Amniotic stem cell (primary cell): ENCODE measurements around the gene SLC35F4.

Experiments
- DNase-seq: peaks from one replicate; lab custom pipeline; 2025; lab: John Stamatoyannopoulos, UW

The SLC35F4 gene

DNA sequence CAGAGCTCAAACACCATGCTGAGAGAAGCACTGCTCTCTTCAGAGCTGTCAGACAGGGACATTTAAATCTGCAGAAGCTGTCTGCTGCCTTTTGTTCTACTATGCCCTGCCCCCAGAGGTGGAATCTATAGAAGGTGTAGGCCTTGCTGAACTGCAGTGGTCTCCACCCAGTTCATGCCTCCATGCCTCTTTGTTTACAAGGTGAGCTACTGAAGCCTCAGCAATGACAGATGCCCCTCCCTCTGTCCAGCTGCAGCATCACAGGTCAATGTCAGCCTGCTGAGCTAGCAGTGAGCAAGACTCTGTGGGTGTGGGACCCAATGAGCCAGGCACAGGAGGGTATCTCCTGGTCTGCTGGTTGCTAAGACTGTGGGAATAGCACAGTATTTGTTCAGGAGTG lies 346.8 kb downstream of the SLC35F4 start:
- DNase-seq: no peak
